Astrocyte (in vitro differentiated cells and primary cell): ENCODE results near the gene PLEKHA4. TPM values are rescaled to one million over a fixed set of nuclear protein-coding genes. Genes with fewer than 3 reads are reported as not detected.
"Not testable (repeated sequence)": the region's sequence is repeated elsewhere in the genome, so short reads cannot be mapped to it uniquely, and the experiment has no call there.

Source experiments
- DNase-seq: peaks from one replicate; pipeline ENCODE4 v3.0.0-alpha.2; 2010; ENCODE audit warnings: low read depth
- FAIRE-seq: peaks from 2 replicates; lab custom pipeline; 2011; peaks lifted over from hg19 to GRCh38; lab: Jason Lieb, UNC
- H2AFZ ChIP-seq: 2 replicates; pipeline ENCODE4 v1.6.0; 2012; ENCODE audit warnings: low read depth, low read length, inconsistent platforms
- H3K27ac ChIP-seq: 2 replicates; pipeline ENCODE4 v1.5.1; 2011; ENCODE audit warnings: low read depth, low read length, inconsistent platforms
- H3K27me3 ChIP-seq: 2 replicates; pipeline ENCODE4 v1.6.0; 2011; ENCODE audit warnings: low read length, inconsistent platforms; ENCODE audit not compliant: insufficient read depth
- H3K36me3 ChIP-seq: 2 replicates; pipeline ENCODE4 v1.5.1; 2011; ENCODE audit warnings: low read length, inconsistent platforms; ENCODE audit not compliant: insufficient read depth
- H3K4me1 ChIP-seq: 2 replicates; pipeline ENCODE4 v1.5.1; 2011; ENCODE audit warnings: low read length, inconsistent platforms; ENCODE audit not compliant: insufficient read depth
- H3K4me2 ChIP-seq: 2 replicates; pipeline ENCODE4 v1.6.0; 2012; ENCODE audit warnings: low read length, inconsistent platforms
- H3K4me3 ChIP-seq: 2 replicates; pipeline ENCODE4 v1.5.1; 2011; ENCODE audit warnings: low read depth, mild to moderate bottlenecking, low read length, inconsistent platforms; ENCODE audit not compliant: insufficient read depth
- H3K79me2 ChIP-seq: 2 replicates; pipeline ENCODE4 v1.6.0; 2012; ENCODE audit warnings: mild to moderate bottlenecking, low read length, inconsistent platforms; ENCODE audit not compliant: insufficient read depth
- H3K9ac ChIP-seq: 2 replicates; pipeline ENCODE4 v1.6.0; 2012; ENCODE audit warnings: mild to moderate bottlenecking, low read length, inconsistent platforms
- H3K9me3 ChIP-seq: 2 replicates; pipeline ENCODE4 v1.5.1; 2012; ENCODE audit warnings: low read depth, mild to moderate bottlenecking, low read length, inconsistent platforms; ENCODE audit not compliant: insufficient read depth
- H4K20me1 ChIP-seq: 2 replicates; pipeline ENCODE4 v1.6.0; 2012; ENCODE audit warnings: low read length, inconsistent platforms; ENCODE audit not compliant: insufficient read depth
- H3K27ac Mint-ChIP-seq: one replicate; pipeline ENCODE4 v1.8.0; 2021; ENCODE audit warnings: mild to moderate bottlenecking, mixed read lengths; ENCODE audit not compliant: unreplicated experiment
- H3K27me3 Mint-ChIP-seq: one replicate; pipeline ENCODE4 v1.8.0; 2021; ENCODE audit warnings: low read depth, mixed read lengths; ENCODE audit not compliant: unreplicated experiment
- H3K36me3 Mint-ChIP-seq: one replicate; pipeline ENCODE4 v1.8.0; 2021; ENCODE audit warnings: low read depth, mixed read lengths; ENCODE audit not compliant: unreplicated experiment
- H3K4me1 Mint-ChIP-seq: one replicate; pipeline ENCODE4 v1.8.0; 2021; ENCODE audit warnings: low read depth, mixed read lengths; ENCODE audit not compliant: unreplicated experiment
- H3K4me3 Mint-ChIP-seq: one replicate; pipeline ENCODE4 v1.8.0; 2021; ENCODE audit warnings: mild to moderate bottlenecking, moderate library complexity, mixed read lengths; ENCODE audit not compliant: unreplicated experiment
- H3K9me3 Mint-ChIP-seq: one replicate; pipeline ENCODE4 v1.8.0; 2021; ENCODE audit warnings: mild to moderate bottlenecking, mixed read lengths; ENCODE audit not compliant: unreplicated experiment
- EZH2 ChIP-seq: IDR thresholded peaks from 2 replicates; pipeline ENCODE4 v1.6.1; 2012; ENCODE audit warnings: mild to moderate bottlenecking, low read length, inconsistent platforms; ENCODE audit not compliant: insufficient read depth
- total RNA-seq: library from RNA; stranded (reverse); gene quantifications from 2 replicates; pipeline ENCODE4 v1.2.1, GENCODE V29; 2021
- TF ChIP-seq, protein P1 (sequence below): IDR thresholded peaks from 2 replicates; pipeline ENCODE4 v1.5.1; 2011; ENCODE audit warnings: low read depth, mild to moderate bottlenecking, inconsistent platforms, low read length, moderate library complexity; ENCODE audit not compliant: insufficient read depth

PLEKHA4 gene
- total RNA-seq, 1 donor from 2014 or later: 27.5 TPM

DNA sequence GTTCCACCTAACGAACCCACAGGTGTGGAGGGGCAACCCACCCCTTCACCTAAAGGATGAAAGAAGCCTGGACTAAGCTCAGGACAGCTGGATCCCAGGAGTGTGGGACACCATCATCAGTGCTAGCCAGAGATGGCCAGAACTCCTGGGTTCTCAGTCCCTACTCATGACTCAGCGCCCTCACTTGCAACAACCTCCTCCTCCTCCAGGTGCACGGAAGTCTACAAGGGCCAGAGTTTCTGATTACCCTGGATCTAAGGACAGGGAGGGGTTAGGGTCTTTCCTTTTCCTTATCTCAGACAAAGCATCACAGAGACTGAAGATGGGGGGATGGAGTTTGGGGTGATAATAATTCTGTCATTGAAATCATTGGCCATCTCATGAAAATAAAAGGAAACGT, 22.1 kb upstream of the PLEKHA4 start:
- FAIRE-seq (no peak), DNase-seq (no peak)
- Histone ChIP-seq H2AFZ (no peak overlapping the region), H4K20me1 (no peaks in the 10 kb centered on the region), H3K9me3 (no peaks in the 10 kb centered on the region), H3K9ac (no peak overlapping the region), H3K4me3 (no peak overlapping the region), H3K4me2 (no peak overlapping the region), H3K79me2 (no peaks in the 10 kb centered on the region), H3K4me1 (no peaks in the 10 kb centered on the region), H3K36me3 (no peaks in the 10 kb centered on the region), H3K27me3 (peaks cover 5% of the 10 kb centered on the region), H3K27ac (no peak overlapping the region)
- Mint-ChIP-seq H3K27me3 (peaks cover 11% of the 10 kb centered on the region), H3K27ac (peak overlapping the region; percentile 41), H3K4me1 (no peaks in the 10 kb centered on the region), H3K36me3 (peaks cover 1% of the 10 kb centered on the region), H3K9me3 (peaks cover 4% of the 10 kb centered on the region), H3K4me3 (no peak overlapping the region)
- TF ChIP-seq, protein P1, sequence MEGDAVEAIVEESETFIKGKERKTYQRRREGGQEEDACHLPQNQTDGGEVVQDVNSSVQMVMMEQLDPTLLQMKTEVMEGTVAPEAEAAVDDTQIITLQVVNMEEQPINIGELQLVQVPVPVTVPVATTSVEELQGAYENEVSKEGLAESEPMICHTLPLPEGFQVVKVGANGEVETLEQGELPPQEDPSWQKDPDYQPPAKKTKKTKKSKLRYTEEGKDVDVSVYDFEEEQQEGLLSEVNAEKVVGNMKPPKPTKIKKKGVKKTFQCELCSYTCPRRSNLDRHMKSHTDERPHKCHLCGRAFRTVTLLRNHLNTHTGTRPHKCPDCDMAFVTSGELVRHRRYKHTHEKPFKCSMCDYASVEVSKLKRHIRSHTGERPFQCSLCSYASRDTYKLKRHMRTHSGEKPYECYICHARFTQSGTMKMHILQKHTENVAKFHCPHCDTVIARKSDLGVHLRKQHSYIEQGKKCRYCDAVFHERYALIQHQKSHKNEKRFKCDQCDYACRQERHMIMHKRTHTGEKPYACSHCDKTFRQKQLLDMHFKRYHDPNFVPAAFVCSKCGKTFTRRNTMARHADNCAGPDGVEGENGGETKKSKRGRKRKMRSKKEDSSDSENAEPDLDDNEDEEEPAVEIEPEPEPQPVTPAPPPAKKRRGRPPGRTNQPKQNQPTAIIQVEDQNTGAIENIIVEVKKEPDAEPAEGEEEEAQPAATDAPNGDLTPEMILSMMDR: no peak
- TF ChIP-seq EZH2: no peak

DNA sequence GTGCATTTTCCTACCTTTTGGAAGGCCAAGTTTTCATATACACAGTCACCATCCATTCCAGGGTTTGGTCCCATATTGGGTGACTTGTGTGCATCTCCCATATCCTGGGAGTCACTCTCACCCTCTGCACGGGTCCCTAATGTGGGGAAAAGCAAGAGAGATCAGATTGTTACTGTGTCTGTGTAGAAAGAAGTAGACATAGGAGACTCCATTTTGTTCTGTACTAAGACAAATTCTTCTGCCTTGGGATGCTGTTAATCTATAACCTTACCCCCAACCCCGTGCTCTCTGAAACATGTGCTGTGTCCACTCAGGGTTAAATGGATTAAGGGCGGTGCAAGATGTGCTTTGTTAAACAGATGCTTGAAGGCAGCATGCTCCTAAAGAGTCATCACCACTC, 21.1 kb upstream of the PLEKHA4 start:
- not testable (repeated sequence) for H3K79me2 ChIP-seq, H4K20me1 ChIP-seq, DNase-seq, H3K36me3 Mint-ChIP-seq, H3K9me3 Mint-ChIP-seq, H3K9ac ChIP-seq, H3K4me3 Mint-ChIP-seq, H3K4me1 Mint-ChIP-seq, H3K27ac Mint-ChIP-seq, H3K27me3 Mint-ChIP-seq, H3K4me2 ChIP-seq, H3K4me1 ChIP-seq, H3K36me3 ChIP-seq, H3K27ac ChIP-seq, H3K4me3 ChIP-seq, H3K27me3 ChIP-seq, H3K9me3 ChIP-seq, H2AFZ ChIP-seq, FAIRE-seq

DNA sequence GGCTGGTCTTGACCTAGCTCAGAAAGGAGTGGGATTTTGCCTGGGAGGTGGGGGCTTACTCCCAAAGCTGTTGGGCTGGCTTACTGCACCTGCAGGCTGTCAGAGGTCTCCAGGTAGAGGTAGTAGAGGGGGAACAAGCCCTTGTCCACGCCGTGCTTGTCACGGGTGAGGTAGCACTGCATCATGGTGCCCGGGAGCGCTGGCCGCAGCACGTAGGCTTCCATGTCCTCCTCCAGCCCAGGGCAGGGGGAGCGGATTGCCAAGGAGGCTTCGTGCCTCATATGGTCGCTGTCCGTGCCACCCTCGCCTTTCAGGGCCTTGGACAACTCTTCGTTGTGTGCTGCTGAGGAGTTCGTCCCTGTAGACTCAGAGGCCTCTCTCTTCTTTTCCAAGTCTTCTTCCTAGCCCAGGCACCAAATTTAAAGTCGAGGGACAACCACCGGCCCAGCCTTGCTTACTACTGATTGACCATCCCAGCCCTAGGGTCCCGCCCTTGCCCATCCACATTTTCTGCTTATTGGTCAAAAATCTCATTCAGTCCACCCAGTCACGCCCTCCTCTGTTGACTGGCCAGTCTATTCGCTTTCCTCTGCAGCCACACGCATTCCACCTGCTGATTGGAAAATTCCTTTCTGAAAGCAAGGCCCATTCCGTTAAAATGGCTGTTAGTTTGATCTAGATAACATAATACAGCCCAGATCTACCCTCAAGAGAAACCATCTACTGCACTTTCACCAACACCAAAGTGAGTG, 19.6 kb upstream of the PLEKHA4 start:
- no peaks in the 10 kb centered on the region for H3K36me3 ChIP-seq
- no peaks in the 10 kb centered on the region for H3K79me2 ChIP-seq
- no peak overlapping the region for H2AFZ ChIP-seq
- no peak overlapping the region for H3K4me2 ChIP-seq
- TF ChIP-seq, protein P1: no peak
- TF ChIP-seq EZH2: no peak
- DNase-seq: no peak
- Mint-ChIP-seq H3K36me3 (peaks cover 6% of the 10 kb centered on the region), H3K4me3 (no peak overlapping the region), H3K27me3 (peaks cover 5% of the 10 kb centered on the region), H3K9me3 (peaks cover 6% of the 10 kb centered on the region), H3K27ac (no peak overlapping the region), H3K4me1 (no peaks in the 10 kb centered on the region)
- H3K9ac ChIP-seq: no peak overlapping the region
- no peak for FAIRE-seq
- H3K9me3 ChIP-seq: no peaks in the 10 kb centered on the region
- no peak overlapping the region for H3K4me3 ChIP-seq
- no peaks in the 10 kb centered on the region for H4K20me1 ChIP-seq
- no peaks in the 10 kb centered on the region for H3K27me3 ChIP-seq
- no peaks in the 10 kb centered on the region for H3K4me1 ChIP-seq
- no peak overlapping the region for H3K27ac ChIP-seq
